NCI-H345 treated with DMSO at 0.1 percent for 48 hours (cell line): Measurements from ENCODE around the gene GRIN2C.
A peak's percentile ranks its signal among the peaks of the same experiment; 100 is the strongest.

Experiments
- DNase-seq: peaks from one replicate; lab custom pipeline; 2025; ENCODE audit not compliant: unreplicated experiment; lab: John Stamatoyannopoulos, UW

The GRIN2C gene

DNA sequence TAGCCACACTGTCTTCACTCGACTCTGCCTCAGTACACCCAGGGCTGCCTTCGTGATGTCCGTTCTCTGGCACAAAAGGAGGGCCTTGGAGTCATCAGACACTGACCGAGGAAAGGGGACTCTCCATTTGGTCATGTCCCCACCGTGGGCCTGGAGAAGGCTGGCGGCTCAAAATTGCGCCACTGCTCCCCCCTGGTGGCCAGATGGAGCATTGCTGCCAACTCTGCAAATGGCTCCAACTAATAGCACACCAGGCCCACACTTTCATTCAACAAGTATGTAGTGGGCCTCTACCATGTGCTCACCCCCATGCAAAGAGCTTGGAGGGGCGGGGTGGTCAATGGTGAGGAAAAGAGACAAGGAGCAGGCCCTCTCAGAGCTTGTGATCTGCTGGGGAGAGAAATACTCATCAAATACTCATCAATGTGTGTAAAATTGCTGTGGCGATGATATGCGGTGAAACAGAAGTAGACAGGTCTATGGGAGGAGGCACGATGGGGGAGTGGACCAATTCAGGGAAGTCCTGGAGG, 5.2 kb upstream of the GRIN2C start:
- peak; percentile 17 for DNase-seq

DNA sequence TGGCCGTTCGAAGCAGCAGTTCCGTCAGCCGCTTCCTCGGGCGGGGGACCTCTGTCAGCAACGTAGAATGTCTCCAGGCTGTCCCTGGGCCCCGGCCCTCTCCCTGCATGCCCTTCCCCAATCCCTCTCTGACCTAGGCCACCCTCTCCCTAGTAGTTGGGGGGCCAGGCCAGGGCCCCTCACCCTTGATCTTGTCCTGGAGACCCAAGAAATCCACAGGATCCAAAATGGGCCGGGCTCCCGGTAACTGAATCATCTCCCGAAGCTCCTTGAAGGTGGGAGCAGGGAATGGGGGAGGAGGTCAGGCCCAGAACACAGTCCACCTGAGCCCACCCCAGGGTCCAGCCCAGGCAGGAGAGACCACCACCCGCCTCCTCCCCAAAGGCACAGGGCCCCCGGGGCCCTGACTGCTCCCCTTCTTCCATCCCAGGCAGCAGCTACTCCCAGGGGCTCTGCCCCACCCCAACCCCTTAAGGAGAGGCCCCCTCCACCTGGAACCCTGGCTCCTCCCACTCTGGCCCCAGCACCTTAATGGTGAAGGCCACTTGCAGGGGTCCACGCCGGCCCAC, 4.7 kb upstream of the GRIN2C start:
- no peak for DNase-seq

DNA sequence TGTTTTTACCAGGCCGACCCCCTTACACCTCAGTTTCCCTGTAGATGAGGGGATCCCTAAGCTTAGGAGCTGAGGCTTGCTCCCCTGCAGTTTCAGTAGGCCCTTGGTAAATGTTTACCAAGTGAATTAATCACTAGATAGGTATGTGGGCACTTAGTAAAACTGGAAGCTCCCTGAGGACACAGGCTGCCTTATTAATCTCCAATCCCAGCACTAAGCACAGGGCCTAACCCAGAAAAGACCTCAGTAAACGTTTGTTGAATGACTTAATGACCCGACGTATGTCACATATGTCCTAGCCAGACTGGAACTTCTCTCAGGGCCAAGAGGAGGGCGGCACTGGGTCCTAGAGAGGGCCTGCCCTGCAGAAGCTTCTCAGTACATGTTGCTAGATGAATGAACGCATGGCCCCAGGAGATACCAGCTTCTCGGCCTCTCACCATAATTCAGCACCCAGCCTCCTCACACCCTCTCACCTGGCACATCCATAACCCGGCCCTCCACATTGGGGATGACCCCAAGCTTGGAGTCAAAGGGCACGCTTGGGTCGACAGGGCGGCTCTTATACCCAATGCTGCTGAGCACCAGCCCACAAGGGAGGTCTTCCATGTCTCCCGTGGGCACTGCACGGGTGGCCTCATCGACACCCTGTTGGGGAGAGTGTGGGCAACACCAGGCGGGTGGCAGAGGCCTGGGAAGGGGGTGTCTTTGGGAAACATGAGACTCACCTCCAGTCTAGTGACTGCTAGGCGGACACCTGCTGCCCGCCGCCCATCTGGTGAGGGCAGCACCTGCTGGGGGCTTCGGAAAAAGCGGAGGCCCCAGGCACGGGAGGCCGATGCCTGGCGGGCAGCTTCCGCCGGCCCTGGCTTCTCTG, 4.0 kb upstream of the GRIN2C start:
- DNase-seq = no peak

DNA sequence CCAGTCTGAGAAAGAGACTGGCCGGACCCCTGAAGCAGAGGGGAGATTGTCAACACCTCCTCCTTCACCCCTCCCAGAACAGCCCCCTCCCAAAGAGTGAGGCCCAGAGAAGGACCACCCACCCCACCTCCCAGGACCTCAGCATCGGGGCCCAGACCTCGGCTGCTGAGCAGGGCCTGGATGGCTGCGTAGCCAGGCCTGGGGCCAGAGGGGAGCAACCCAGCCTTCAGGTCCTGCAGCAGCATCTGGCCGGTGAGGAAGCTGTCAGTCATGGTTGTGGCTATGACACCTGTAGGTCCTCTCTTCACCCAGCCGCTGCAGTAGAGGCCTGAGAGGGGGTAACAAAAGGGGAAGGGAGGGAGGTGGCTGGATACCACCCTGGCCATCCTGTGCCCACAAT, 3.2 kb upstream of the GRIN2C start:
- DNase-seq = no peak

DNA sequence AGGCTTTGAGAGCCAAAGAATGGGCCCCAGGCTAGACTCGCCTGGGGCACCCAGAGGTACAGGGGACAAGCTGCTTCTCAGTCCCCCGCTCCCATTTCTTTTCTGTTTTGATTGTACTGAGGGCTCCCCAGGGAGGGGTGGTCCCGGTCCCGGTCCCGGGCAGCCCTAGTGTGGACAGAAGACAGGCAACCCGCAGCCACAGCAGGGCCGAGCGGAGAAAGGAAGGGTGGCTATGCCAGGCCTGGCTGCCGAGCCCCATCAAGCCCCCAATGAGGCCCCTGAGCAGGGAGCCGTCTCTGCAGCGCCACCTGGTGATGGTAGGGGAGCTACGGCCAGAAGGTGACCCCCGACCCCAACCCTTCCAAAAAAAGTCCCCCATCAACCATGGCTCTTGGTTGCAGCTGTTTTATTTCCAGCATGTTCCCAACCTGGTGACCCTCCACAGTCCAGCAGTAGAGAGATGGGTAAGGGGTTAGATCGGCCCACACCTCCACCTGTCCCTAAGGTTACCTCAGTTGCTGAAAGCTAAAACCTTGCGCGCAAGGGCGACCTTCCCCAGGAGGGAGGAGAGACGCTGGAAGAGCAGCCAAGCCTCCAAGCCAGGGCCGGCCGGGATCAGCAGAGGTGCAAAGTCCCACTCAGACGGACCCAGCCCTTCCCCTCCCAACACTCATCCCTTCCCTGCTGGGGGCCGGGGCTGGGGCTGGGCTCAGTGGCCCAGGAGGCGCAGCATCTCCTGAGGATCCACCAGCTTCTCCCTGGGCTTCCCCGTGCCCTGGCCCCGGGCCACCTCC, 2.6 kb upstream of the GRIN2C start:
- peak; percentile 15 for DNase-seq

DNA sequence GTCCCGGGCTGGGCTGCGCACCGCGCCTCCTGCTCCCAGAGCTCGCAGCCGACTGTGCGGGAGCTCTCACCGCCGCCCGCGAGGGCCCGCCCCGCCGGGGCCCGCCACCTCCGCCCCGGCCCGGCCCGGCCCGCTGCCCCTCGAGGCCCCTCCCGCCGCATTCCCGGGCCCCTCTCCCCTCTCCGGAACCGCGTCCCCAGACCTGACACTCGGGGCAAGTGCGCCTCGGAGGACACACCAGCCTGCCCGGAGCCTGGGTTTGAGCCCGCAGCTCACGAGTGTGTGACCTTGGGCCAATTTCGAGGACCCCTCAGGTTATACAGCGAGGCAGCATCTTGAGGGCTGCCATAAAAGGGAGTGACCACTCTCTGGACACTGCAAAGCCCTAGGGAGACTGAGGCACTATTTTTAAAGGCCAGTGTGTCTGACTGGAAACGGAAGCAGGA, 2.0 kb upstream of the GRIN2C start:
- DNase-seq = no peak

DNA sequence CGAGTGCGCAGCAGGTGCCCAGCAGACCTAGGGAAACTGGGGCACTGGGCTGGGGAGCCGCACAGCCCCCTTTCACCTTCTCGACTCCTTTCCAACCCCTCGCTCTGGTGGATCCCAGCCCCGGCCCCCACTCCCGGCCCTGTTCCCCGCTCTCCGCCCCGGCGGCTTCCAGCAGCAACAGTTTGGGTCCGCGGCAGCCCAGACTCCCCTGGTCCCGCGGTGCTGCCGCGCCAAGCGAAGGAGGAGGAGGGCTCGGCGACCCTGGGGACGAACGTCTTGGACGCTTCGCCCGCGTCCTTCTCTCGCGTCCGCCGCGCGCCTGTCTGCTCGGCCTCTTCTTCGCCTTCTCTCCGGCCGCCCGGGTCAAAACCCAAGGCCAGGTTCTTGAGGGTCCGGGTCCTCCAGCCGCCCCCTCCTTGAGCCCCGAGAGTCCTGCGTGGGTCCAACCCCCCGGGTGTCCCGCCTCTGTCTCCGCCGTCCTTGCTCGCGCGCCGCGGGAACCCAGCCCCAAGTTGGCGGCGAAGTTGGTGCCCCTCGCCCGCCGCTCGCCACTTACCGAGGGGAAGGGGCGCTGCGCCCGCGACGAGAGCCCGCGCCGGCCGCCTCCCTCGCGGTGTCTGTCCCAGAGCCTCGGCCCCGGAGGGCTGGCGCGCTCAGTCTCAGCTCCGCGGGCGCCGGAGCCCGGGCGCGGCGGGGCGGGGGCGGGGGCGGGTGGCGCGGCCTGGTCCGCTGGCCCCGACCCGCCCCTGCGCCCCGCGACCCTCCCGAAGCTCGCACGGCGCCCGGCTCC, 1.4 kb upstream of the GRIN2C start:
- DNase-seq = no peak

DNA sequence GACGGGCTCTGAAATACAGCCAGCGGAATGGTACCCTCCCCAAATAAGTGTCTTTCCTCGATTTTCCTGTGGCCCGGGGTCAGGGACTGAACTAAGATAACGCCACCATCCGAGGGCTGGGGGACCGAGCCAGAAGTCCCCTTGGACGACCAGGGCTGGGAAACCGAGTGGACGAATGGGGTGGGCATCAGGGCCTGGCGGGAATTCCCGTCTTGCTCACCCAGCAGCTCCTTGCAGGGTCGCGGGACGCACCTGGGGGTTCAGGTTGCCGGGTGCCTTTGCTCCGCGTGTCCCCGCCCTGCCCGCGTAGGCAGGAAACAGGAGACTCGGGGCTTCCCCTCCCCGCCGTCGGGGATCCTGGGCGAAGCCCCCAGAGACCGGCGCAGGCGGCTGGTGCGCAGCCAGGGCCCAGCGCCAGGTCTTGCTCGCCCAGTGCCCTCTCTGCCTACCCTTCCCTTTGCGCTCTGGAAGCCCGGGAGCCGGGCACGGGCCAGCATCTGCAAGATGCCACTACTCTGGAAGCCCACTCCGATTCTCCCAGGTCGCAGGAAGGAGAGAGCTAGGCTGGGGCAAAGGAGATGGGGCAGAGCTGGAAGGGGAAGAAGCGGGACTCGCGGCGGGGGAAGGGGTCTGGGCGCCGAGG, 665 bp upstream of the GRIN2C start:
- DNase-seq = no peak

DNA sequence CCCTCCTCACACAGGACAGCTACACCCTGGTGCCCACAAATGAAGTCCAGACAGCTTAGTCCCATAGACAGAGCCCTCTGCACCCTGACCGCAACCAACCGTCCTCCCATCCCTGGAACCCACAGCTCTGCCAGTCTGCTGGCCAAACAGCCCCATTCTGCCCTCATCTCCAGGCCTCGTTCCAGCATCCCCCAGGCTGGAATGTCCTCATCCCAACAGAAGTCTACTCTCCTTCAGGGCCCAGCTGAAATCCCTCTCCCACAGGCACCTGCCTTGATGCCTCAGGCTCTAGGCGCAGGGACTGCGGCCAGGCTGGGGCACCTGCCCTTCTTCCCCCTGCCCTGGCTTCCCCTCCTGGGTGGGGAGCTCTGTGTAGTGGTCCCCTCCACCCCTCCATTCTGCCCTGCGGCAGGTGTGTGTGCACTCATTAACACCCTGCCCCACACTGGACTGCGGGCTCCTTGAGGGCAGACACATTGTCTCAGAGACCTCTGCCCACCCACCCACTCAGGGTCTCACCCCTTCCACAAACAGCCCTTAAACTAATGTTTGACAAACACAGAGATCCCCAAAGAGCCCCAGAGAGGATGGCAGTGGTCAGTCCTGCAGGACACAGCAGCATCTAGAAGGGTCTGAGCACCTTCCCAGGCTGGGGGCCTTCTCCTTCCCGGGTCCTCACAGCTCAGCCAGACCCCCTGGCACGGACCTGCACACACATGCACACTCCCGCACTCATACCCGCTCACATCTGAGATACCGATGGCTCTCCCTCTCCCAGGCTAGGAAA, 820 bp downstream of the GRIN2C start:
- no peak for DNase-seq

DNA sequence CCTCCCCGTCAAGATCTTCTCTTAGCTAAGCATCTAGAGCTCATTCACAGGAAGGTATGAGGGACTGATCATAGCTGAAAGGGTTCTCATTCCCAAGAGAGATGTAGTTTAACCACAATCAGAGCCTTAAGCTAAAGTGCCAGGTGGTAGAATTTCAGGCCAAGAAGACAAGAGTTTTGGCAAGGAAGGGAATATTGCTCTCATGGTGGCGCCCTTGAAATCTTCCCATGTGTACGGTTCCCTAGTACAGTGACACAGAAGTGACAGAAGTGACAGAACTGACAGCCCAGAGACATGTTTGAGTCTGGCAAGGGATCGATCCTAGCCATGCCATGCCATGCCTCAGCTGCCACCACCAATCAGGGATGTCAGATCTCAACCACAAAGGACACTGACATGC, 2.5 kb downstream of the GRIN2C start:
- no peak for DNase-seq

DNA sequence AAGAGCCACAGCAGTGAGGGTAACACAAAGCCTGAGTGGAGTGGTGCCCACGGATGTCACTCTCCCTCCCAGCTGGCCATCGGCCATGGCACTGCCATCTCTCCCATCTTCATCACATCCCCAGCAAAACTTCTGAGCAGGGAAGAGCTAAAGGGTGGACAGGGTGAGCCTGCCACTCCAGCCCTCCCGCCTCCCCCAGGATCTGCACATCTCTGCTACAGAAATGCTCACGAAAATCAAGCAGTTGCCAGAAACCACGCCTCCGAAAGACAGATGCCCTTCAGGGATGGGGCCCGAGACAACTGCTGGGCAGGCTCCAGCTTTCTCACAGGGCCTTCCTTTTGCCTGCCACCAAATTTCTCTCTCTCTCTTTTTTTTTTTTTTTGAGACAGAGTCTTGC, 3.6 kb downstream of the GRIN2C start:
- no peak for DNase-seq

DNA sequence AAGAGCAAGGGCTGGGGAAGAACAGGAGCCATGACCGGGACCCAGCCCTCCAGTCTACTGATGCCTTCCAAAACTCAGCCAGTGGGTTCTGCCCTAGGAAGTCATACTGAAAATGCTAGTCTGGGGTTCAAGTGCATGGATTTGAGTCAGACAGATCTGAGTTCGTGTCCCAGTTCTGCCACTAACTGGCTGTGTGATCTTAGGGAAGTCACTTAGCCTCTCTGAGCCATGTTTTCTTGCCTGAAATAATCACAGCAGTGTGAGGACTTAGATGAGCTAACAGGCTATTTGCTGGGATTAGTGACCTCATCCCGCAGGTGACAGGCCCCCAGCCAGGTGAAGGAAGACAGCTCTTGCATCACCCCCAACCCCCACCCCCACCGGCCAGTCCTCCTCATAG, 4.4 kb downstream of the GRIN2C start:
- no peak for DNase-seq

DNA sequence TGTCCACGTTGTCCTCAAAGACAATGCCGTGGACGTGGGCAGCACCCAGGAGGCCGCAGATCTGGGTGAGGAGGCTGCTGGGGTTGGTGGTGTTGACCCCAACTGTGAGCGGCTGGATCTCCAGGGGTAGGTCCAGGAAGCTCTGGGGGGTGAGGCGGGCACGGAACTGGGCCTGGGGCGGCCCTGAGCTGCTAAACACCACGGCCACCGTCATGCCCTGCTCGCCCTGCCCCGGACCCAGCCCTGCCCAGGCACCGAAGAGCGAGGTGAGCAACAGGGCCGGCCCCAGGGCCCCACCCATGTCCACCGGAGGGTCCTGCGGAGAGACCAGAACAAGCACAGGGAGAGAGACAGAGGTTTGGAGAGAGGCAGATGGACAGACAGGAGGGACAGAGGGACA, 4.9 kb downstream of the GRIN2C start:
- DNase-seq = no peak

DNA sequence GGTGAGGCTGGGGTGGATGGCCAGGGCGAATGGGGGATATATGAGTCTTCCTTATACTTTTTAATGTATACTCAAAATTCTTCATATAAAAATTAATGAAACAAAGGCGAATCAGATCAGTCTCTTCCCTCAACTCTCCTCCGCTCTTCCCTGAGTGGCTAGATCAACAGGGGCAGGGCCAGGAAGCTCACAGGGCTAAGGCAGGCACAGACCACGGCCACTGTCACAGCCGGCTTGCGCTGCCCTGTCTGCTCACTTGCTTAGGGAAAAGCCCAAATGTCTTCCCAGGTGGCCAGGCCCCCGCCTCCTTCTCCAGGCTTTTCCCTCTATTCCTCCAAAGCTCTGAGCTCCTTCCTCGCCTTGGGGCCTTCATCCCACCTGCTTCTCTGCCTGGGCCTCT, 6.0 kb downstream of the GRIN2C start:
- DNase-seq = no peak

DNA sequence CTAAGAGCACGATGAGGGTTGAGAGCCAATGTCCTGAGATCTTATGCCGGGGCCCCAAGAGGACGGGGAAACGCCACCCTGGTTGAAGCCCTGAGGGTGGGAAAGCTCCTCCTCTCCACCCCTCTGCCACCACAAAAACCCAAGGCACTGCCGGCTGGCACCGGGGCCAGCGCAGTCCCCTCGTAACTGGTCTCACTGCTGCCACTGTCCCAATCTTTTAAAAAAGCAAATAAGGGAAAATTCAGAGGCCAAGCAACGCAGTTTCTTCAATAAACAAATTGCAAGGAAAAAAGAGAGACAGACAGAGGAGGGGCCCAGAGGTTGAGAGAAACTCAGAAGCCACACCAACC, 6.7 kb downstream of the GRIN2C start:
- DNase-seq = no peak

DNA sequence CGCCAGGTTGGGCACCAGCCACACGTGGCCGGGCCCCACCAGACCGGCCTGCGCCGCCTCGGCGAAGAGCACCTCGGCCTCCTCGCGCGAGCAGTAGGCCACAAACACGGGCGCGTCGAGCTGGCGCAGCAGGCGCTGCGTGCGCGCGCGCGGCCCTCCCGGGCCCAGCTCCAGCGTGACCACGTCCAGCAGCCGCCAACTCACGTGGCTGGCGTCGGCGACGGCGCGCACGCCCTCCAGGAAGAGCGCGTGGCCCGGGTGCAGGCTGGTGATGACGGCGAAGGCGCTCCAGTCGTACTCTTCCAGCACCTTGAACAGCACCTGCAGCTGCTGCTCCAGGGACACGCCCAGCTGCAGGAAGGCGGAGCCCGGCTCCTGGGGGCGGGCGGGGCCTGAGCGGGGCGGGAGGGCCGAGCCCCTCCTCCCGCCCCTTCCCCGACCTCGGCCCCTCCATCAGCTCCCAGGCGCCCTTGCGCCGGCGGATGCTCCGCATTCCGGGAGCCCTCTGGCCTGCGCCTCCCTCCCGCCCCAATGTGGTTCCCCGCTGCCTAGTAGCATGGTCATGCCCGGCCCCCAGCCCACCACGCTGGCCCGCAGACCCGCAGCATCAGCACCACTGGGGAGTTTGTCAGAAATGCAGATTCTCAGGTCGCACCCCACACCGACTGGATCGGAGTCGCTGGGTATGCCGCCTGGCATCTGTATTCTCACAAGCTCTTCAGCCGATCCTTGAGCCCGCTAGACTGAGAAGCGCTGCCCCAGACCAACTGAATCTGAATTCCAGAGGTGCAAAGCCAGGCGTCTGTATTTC, 7.2 kb downstream of the GRIN2C start:
- DNase-seq = no peak

DNA sequence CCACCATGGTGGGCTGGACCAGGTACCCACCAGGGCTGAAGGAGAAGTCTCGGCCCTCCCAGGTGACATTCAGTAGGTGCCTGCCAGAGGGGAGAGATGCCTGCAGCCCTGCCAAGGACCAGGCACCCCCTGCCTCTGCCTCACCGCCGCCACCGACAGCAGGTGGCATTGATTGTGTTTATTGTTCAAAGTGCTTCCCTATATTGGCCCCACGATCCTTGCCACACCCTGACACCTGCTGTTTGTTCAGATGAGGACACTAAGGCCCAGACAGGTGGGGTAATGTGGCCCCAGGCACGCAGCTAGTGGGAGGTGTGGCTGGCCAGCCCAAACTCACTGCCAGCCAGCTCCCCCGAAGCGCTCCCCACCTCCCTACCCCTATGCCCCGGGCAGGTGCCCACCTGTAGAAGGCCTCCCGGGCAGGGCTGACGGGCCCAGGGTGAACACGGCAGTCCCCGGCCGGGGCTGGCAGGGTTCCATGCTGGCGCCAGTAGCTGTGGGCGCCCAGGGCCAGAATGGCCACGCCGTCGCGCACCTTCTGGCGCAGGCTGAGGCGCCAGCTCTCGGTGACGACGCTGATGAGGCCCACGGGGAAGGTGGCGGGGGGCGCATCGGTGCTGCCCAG, 8.0 kb downstream of the GRIN2C start:
- peak; percentile 87 for DNase-seq

DNA sequence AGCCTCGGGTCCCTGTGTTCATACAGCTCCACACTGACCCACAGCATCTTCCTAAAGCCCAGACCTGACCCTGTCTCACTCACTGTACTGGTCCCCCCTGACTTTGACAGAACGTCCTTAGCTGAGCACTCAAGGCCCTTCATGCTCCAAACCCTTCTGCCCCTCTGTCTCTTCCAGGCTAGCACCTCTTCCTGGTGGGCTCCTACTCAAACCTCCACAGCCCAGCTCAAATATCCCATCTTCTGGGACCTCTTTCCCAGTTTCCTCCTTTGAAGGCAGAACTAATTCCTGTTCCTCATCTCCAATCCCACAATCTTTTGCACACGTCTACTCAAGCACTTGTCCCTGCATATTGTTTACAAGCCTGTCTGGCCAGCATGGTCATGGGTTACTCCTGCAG, 8.8 kb downstream of the GRIN2C start:
- no peak for DNase-seq
